Glomerular visceral epithelial cell (primary cell): ENCODE measurements around the gene CPSF3.
"Not testable (repeated sequence)": the region's sequence is repeated elsewhere in the genome, so short reads cannot be mapped to it uniquely, and the experiment has no call there.

ENCODE experiments used
- DNase-seq: peaks from one replicate; pipeline ENCODE4 v3.0.0-alpha.2; 2016; ENCODE audit errors: extremely low spot score

CPSF3 gene

DNA sequence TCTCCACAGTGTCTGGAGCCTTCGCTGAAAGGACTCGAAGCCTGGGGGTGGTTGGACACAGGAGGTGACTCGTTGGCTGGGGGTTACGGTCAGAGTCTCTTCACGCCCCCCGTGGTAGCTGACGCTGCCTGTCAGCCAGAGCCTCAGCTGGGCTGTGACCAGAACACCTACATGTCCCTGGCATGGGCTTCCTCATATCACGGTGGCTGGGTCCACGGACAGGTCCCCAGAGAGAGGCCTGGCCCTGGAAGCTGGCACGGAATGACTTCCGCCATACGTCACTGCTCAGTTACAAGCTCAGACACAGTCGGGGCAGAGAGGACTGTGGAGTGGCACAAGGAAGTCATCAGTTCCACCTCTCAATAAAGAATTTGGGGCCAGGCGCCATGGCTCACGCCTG is 28.6 kb upstream of the CPSF3 start:
- no peak for DNase-seq

DNA sequence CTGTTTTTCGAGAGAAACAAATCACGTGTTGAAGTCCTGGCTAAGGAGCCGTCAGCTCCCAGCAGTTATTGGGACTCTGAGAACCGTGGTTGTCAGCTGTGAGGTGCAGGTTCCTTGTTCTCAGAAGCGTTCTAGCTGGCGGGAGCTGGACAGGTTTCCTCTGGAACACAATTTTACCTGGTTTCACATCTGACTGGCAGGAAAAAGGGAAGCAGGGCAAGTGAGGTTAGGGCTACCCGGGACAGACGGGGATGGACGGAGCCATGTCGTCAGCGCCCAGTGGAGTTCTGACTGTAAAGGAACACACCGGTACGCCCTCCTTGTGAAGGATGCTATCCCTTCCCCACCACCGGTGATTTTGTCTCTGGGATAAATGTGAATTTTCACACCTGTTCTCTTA is 26.3 kb upstream of the CPSF3 start:
- no peak for DNase-seq

DNA sequence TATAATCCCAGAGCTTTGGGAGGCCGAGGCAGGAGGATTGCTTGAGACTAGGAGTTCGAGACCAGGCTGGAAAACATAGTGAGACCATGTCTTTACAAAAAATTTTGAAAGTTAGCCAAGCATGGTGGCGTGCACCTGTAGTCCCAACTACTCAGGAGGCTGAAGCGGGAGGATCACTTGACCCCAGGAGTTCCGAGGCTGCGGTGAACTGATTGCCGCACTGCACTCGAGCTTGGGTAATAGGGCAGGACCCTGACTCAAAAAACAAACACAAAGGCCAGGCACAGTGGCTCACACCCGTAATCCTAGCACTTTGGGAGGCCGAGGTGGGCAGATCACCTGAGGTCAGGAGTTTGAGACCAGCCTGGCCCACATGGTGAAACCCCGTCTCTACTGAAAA is 25.2 kb upstream of the CPSF3 start:
- DNase-seq, result not testable (repeated sequence)

DNA sequence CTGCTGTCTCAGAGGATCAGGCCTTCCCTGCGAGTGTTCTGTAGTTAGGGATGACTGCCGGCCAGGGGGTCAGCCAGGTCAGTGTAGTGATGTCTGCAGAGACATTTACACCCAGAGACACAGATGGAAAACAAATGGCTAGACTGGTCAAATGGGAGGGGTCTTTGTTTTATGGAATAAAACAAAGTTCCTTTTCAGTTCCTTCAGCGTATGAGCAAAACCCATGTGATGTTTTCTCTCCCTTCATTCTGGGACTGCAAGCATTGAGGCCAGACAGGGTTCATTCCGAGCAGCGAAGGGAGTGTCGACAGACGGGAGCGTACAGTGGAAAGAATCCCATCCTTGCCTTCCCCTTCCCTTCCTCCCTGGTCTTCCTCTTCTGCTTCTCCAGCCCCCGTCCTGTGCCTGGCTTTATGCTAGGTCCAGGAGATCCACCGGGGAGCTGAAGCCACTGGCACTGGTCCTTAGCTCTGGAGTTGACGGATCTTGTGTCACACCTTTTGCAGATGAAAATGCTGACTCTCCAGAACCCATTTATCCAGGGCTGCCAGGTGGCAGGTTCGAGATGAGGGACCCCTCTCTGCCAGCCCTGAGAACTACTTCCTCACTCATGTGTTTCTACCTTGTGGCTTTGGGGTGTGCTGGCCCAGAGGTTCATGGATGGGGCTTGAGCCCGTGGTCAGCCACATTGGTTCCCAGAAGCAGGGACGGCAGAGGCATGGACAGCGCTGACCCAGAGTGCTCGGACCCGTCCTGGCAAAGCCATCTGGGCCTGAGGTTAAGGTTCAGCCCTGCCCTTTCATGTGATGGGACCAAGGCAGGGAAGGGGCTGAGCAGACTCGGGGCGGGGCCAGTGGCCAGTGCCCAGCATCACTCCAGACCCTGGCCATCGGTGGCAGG is 24.3 kb upstream of the CPSF3 start:
- DNase-seq, result no peak

DNA sequence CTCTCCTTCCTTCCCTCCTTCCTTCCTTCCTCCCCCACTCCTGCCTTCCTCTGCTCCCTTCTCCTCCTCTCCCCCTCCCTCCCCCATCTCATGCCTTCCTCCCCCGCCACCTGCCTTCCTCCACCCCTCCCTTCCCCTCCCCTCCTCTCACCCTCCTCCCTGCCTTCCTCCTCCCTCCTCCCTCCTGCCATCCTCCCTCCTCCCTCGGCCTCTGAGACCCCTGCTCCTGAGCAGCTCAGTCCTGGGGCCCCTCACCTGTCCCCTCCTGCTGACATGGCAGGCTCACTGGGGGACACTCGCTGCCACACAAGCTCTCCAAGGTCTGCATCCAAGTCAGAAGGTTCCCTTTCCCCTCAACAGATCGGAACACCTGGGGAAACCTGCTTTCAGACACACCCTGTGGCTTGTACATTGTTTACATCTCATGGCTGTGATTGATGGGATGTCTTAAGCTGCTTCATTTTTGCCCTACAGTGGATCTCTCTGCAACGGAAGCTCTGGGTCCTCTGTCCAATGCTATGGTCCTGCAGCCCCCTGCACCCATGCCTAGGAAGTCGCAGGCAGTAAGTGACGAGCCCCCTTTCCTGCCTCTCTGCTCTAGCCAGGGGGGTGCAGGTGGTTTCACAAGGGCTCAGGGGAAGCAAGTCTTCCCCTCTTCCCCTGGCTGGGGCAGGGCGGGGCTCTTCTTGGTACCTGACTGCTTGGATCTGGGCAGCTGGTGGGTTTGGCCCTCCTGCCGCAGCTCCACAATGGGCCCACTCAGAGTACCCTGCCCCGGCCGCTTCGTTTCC is 23.0 kb upstream of the CPSF3 start:
- no peak for DNase-seq

DNA sequence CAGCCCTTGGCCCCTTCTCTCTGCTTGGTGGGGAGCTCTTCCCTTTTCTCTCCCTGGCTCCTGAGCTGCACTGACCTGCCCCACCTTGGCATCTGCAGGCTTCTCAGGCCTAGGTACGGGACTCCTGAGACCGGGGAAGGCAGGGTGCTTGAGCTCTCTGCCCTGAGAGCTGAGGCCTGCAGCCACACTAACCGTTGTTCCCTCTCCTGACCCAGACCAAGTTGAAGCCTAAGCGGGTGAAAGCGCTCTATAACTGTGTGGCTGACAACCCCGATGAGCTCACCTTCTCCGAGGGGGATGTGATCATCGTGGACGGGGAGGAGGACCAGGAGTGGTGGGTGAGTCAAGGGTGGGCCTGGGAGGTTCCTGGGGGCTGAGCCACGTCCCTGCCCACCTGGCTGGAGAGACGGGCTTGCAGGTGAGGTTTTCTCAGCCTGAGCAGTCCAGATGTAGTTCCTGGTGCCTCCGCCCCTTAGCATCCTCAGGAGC is 22.4 kb upstream of the CPSF3 start:
- DNase-seq, result no peak

DNA sequence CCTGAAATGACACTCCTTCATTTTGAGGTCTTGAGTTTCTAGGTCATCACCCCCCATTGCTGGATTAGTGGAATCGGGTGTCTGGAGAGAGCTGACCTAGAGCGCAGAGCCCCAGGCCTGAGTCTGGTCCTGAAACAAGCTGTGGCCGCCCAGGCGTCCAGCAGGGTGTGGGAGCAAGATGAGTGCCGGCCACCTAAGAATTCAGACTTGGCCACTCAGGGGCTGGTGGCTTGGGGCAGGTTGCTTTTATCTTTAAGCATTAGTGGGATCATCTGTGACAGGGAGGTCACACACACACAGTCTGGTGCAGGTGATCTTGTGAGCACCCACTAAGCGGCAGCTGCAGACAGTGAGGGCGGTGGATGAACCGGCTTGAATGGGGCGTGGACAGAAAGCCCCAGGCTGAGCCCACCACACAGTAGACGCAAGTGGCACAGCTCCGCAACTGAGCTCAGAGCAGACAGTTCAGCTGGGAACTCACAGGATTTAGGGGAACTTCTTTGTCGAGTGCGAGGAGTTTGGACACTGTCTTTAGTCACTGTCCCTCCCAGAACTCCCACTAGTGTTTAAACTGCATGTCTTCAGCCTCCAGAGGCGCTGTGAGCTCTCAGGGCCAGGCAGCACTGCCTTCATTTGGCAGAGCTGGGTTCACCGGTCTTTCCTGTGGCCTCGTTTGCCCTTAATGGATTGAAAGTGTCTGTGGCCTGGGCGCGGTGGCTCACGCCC is 21.6 kb upstream of the CPSF3 start:
- DNase-seq, result no peak

DNA sequence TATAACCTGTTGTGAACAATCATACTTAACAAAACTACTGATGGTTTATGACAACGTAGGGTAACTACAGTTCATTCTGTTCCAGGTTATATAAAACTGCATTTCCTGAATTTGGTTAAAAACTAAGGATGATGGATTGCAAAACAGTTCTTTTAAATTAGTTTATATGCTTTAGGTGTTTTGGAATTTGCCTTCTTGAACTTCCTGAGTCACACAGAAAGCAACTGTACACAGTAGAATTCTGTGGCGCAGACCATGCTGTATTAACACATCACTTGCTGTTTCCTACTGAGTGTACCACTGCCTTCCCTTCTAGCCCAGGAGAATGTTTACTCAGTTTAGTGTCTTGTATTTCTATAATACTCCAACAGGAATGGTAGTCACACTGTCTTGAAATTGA is 19.5 kb upstream of the CPSF3 start:
- no peak for DNase-seq

DNA sequence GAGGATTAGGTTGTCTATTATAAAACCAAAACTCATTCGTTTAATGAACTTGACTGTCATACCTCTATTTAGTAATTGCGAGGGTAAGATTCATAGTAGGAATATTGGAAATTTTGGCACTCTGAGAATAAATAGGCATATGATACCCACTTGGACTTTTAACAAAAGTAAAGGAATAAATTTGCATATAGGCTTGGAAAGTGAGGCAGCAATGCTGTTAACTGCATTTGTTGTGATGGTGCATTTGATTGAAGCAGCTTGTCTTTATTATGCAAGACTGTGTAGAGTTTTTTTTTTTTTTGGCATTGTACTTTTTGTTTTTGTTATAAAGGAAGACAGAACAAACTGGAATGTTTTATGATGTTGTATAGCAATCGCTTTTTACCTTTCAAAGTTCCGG is 19.0 kb upstream of the CPSF3 start:
- DNase-seq, result no peak

DNA sequence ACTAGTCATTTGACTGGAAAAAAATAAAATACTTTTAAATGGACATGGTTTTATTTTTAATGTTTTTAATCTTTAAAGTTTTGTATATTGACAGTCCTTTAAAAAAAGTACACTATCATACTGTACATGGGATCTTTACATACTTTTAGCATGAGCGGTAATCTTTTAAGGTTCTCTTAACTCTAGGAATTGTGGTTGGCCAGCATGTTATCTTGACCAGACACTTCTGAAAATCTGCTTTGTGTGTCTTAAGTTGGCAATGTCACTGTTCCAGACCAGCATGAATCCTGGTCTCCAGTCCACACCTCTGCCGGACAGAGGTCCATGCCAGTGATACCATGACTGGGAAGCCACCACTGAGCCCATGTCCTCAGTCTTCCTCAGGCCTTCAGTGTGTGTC is 17.8 kb upstream of the CPSF3 start:
- no peak for DNase-seq

DNA sequence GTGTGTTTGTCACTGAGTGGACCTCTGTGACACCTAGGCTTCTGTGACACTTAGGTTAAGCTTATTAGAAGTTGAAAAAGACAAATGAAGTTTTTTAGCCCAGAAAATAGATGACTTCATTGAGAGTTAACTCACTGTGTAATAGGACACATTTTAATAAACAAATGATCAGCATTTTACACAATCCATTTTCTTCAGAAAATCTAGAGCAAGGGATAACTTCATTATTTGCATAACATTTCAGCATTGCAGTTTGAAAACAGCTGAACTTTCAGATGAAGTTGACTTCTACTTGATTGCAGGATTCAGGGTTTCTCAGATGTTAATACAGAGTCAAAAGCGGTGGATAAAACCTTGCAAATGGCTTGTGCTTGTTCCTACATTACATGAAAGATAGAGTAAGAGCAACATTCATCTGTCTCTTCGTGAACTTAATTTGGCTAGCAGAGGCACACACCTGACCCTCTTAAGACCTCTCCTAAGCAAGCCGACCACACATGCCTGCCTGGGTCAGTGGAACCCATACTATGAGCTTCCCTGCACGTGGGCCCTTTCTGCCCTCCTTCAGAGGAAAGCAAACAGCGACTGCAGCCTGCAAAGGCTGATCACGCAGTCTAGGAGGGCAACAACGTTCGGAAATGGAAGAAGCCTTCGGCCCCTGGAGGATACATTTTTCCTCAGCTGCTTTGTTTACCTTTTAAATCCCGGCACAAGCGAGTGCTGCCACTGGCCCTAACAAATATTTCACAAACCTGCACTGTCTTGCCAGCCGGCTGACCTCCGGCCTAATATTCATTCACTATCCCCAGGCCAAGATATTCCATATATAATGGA is 16.7 kb upstream of the CPSF3 start:
- DNase-seq, result no peak

DNA sequence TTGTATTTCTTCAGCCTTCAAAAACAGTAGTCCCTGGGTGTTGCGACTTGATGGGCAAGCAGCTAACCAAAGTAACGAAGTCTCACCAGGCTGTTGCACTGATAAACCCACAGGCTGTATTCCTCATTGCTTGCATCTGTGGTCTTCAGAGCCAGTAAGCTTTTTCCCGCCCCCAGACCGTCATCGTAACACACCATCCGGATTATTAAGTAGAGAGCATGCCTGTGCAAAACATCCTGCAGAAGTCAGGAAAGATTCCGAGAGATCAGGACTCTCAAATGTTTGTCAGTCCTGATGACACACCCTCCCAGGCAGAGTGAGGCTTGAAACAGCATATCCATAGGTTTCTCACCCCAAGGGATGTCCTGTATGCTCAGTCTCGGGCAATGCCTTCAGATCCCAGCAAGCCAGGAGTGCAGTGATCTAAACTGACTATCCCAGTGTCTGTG is 16.1 kb upstream of the CPSF3 start:
- DNase-seq, result no peak

DNA sequence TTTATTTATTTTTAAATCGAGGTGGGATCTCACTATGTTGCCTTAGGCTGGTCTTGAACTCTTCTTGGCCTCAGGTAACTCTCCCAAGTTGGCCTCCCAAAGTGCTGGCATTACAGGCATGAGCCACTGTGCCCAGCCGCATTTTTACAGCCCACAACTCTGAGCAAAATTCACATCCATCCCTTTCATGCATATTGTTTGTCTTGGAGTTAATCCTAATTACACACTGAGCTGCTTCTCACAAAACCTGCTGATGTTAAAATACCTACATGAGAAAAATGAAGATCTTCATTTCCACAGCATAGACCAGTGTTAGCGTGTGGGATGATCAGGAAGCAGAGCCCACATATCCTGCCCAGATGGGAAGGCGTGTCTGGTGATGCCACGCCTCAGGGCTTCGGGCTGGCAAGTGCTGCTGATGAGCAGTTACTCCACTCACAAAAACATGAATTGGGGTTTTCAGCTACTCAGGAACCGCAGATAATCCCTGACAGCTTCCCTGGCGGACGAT is 14.8 kb upstream of the CPSF3 start:
- no peak for DNase-seq

DNA sequence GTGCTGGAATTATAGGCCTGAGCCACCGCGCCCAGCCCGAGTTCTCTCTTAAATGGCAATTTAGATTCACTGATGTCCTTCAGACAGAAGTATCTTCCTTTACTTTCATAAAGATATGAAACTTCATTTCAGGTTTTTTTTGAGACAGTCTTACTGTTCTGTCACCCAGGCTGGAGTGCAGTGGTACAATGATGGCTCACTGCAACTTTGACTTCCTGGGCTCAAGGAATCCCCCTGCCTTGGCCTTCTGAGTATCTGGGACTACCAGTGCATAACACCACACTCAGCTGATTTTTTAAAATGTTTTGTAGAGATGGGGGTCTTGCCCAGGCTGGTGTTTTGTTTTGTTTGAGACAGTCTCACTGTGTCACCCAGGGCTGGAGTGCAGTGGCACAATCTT is 13.3 kb upstream of the CPSF3 start:
- DNase-seq, result no peak

DNA sequence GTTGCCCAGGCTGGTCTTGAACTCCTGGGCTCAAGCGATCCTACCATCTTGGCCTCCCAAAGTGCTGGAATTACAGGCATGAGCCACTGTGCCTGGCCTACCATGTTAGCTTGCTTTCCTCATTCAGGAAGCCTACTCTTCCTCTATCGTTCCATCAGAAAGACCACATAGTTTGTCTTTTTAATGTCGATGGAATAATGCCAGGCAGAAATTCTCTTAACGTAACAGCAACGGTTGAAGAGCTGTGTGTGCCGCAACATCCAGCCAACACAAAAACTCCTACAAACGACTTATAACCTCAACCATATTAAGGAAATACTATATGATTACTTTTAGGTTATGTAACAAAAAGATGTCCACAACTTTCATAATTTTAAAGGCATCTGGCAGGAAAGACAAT is 10.7 kb upstream of the CPSF3 start:
- DNase-seq, result no peak

DNA sequence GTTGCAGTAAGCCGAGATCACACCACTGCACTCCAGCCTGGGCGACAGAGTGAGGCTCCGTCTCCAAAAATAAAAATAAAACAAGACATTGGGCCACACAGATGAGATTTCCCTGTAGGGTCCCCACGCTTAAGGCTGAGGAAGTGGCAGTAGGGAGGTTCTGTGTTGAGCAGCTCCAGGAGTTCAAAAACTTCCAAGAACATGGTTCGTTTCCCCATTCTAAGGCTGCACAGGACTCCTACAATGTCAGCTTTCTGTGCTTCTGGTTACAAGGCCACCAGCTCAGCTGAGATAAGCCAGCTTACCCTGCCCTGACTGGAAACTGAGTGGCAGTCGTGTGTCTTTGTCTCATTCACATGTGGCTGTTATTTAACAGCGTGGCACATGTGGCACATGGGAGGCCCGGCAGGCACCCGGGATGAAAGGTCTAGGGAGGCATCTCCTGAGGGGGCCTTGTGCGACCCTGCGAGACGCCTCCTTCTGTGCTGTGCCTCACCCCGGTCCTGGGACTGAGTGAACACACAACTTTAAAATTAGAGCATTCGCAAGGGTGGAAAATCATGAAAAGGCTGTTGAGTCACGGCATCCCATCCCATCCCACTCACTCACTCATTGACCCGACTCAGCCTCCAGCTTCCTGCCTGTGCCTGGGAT is 7.8 kb upstream of the CPSF3 start:
- no peak for DNase-seq

DNA sequence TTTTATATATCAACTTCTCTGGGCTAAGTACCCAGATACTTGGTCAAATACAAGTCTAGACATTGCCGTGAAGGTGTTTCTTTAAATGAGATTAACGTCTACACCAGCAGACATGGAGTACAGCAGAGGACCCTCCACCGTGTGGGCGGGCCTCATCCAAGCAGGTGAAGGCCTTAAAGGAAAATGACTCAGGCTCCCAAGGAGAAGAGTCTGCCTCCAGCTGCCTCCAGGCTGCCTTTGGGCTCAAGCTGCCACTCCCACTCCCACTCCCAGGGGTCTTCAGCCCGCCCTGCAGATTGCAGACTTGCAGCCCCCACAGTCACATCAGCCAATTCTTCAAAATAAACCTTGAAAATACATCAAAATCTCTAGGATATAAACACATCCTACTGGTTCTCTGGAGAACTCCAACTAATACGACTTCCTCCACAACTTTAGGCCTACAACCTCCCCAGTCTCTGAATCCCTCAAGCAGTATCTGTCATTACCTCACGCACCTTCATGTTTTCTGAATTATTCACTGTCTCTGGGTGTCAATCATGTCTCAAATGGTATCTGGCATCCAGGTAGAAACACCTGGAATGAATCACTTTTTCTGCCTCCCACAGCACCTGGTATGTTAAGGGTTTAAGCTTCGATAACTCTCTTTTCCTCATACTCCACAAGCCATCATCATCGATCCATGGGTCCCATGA is 7.0 kb upstream of the CPSF3 start:
- no peak for DNase-seq

DNA sequence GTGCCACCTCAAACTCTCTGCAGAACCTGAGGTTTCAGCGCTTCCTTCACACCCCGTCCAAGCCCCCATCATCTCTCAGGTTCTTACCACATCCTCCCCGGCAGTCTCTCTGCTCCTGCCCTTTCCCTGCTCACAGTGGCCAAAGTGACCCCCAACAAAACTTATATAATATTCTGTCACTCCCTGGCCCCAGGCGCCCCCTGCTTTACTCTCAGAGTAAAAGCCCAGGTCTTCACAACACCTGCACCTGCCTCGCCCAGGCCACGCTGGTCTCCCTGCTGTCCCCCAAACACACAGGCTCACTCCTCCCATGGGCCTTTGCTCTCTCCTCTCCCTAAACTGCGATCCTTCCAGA is 6.5 kb upstream of the CPSF3 start:
- no peak for DNase-seq

DNA sequence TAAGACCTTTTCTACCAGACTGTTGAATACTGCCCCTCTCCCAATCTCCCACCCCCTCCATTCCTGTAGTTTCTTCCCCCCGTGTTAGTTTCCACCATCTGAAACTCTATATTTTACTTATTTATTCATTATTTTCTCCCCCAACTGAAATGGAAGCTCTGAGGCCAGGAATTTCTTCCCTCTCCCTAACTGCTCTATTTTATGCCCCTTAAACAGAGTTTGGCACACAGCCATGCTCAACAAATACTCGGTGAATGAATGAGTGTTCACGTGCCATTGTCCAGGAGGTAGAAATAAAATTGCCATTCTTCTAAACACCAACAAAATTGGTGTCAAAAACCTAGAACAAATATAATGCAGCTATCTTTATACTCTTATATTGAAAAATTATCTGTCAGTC is 5.7 kb upstream of the CPSF3 start:
- DNase-seq, result no peak

DNA sequence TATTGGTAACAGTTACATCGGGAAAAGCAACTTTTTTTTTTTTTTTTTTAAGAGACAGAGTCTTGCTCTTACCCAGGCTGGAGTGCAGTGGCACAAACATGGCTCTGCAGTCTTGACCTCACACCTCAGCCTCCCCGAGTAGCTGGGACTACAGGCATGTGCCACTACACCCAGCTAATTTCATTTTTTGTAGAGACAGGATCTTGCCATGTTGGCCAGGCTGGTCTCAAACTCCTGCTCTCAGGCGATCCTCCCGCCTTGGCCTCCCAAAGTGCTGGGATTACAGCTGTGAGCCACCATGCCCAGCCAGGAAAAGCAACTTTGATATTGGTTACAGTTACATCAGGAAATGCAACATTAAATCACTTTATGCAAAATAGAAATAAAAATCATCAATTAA is 4.7 kb upstream of the CPSF3 start:
- no peak for DNase-seq
